CD1c-positive myeloid dendritic cell (primary cell): ENCODE measurements around the gene COL16A1.

Experiments used
- DNase-seq: peaks from one replicate; pipeline ENCODE4 v3.0.0-alpha.2; 2016; ENCODE audit errors: extremely low spot score

Gene COL16A1

GRCh38 chr1:31687601-31688000 lies 16.2 kb downstream of the COL16A1 start:
- DNase-seq: no peak

- DNase-seq: no peak
Measured at GRCh38 chr1:31685795-31686194, 18.0 kb downstream of the COL16A1 start.

GRCh38 chr1:31683997-31684396 lies 19.8 kb downstream of the COL16A1 start:
- DNase-seq: peak; percentile 24

GRCh38 chr1:31681415-31681814 lies 22.4 kb downstream of the COL16A1 start:
- no peak for DNase-seq

DNA sequence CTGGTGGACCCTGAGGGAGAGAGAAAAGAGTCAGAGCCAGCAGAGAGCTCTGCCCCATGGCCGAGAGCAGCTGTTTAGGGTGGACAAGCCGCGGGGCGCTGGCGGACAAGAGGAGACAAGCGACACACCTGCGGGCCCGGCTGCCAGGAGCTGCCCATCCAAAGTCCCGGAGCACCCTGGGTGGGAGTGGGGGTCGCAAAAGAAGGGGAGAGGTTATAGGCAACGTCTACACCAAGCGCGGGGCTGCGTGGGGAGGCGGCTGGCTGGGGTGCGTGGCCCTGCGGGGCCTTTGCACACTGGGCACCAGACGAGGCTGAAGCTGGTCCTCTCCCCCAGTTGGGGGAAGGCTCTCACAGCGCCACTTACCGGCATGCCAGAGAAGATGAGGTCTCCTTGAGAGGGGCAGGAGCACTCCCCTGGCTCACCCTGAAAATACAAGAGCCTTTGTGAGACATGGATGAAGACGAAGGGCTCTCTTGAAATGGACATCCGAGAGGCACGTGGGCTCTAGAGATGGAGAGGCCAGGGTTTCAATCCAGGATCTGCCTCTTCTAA lies 24.1 kb downstream of the COL16A1 start:
- DNase-seq: no peak

DNA sequence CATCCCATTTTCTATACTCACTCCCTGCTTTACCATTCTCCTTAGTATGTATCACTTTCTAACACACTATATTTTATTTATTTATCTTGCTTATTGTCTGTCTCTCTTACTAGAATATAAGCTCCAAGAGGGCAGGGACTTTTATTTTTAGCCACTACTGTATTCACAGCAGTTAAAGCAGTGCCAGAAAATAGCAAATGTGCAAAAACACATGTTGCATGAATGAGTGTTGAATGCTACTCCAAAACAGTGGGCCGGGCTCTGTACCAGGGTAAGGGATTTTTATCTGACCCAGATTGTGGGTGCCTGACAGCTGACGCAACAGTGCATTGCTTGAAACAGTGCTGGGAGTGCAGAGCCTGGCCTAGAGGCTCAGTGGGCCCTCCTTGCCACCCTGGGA lies 24.7 kb downstream of the COL16A1 start:
- DNase-seq: no peak

- no peak for DNase-seq
Measured at GRCh38 chr1:31678681-31679080, 25.1 kb downstream of the COL16A1 start.

DNA sequence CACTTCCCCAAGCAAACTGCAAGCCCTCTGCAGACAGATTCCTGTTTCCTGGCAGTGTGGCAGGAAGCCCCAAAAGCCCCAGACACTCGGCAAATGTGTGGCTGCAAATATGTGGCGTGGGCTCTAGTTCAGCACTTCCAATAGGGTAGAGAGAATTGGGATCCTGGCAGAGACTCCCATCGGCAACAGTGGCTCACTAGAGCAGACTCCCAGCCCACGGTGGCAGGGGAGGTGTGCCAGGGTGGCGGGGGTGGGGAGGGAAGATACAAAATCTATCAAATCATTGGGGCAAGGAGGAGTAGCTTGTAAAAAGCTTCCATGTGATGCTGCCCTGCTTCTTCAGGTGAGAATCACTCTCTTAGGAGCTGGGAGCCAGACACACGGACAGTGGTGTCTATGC lies 25.9 kb downstream of the COL16A1 start:
- DNase-seq: no peak

DNA sequence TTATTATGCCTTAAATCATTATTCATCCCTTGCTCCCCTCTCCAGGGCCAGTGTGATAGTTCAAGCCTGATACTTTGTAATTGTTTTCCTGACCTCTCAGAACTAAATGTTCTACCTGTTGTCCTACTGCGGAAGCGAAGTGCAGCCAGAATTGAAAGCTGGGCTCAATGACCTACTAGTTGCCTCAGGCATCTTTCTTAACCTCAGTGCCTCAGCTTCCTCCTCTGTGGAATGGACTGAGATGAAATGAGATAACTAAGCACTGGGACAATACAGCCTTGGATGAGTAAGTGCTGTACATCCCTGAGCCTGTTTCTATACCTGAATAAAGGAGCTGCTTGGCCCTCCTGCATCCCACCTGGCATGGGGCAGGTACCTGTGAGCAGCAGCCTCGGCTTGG lies 26.4 kb downstream of the COL16A1 start:
- no peak for DNase-seq

DNA sequence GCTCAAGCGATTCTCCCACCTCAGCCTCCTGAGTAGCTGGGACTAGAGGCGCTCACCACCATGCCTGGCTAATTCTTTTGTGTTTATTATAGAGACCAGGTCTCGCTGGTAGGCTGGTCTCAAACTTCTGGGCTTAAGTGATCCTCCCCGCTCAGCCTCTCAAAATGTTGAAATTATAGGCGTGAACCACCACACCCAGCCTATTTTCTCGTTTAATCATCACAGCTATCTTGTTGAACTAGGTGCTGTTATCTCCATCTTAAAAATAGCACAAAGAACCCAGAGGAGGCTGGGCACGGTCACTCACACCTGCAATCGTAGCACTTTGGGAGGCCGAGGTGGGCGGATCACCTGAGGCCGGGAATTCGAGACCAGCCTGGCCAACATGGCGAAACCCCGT lies 28.1 kb downstream of the COL16A1 start:
- no peak for DNase-seq

DNA sequence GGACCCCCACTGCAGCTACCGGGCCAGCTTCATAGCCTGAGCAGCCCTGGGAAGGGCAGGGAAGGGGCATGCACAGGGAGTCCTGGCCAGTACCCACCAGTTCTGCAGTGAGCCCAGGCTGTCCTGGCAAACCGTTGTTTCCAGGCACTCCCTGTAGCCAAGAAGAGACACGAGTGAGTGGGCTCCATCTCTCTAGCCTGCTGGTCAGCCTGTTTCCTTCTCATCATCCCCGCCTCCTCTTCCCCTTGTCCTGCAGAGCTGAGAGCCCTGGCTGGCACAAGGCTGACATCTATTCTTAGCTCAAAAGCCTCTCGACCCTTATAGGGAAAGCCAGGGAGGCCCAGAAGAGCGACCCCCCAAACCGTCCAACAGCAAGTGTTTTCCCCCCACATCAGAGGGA lies 28.7 kb downstream of the COL16A1 start:
- no peak for DNase-seq

DNA sequence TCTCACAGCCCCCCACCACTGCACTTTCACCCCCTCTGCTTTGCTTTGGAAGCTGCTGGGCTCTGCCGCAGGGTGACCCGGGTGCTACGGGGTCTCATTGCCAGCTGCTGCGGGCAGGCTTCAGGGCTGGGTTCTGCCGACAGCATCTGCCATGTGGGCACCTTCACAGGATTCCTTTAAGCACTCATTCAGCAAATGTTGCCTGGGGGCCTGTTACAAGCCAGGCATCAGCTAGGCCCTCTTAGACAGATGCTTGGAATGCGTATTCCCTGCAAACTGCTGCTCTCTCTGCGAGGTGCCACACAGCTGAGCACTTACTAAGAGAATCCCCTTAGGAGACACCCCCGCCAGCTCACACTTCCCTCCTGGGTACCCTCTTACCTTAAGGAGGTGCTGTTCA lies 29.2 kb downstream of the COL16A1 start:
- DNase-seq: no peak

DNA sequence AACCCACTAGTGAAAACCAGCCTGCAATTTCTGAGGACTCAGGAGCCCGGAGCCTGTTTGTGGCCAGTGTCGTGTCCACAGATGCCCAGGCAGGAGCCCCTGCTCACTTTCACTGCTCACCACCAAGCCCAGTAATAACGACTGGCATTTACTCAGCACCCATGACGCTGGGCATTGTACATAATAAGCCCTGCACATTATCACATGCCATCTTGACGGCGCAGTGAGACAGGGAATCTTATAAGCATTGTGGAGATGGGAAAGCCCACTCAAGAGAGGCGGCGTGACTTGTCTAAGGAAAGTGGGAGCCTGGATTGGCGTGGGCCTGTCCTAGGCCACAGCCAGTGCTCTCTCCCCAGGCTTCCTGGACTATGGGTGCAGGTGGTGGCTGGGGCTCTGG lies 30.4 kb downstream of the COL16A1 start:
- DNase-seq: no peak

- no peak for DNase-seq
Measured at GRCh38 chr1:31672986-31673385, 30.8 kb downstream of the COL16A1 start.

DNA sequence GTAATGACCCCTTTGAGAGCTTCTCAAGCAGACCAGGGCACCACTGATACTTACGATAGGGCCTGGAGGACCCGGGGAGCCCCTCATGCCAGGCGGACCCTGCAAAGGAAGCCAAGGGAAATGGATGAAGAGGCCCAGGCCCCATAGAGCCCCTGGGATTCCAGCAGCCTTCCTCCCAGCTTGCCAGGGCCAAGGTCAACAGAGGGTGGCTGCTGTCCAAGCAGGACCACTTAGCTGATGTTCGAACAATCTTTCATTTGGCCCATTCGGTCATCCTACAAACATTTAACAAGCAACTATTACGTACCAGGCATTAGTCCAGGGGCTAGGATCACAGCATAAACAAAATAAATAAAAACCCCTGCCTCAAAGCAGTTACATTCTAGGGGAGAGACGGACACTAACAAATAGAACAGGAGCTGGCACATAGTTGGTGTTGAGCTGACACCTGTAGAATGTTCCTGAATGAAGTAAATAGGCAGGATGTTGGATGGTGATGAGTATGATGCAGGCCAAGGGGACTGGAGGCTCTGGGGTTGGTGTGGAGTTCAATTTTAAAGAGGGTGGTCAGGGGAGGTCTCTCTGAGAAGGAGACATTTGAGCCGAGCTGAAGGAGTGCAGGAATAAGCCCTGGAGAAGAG lies 32.1 kb downstream of the COL16A1 start:
- DNase-seq: no peak

- DNase-seq: no peak
Measured at GRCh38 chr1:31671147-31671546, 32.7 kb downstream of the COL16A1 start.

- no peak for DNase-seq
Measured at GRCh38 chr1:31670593-31670964, 33.2 kb downstream of the COL16A1 start.

- DNase-seq: peak; percentile 34
Measured at GRCh38 chr1:31669786-31670592, 33.8 kb downstream of the COL16A1 start.

- DNase-seq: no peak
Measured at GRCh38 chr1:31669433-31669785, 34.4 kb downstream of the COL16A1 start.

DNA sequence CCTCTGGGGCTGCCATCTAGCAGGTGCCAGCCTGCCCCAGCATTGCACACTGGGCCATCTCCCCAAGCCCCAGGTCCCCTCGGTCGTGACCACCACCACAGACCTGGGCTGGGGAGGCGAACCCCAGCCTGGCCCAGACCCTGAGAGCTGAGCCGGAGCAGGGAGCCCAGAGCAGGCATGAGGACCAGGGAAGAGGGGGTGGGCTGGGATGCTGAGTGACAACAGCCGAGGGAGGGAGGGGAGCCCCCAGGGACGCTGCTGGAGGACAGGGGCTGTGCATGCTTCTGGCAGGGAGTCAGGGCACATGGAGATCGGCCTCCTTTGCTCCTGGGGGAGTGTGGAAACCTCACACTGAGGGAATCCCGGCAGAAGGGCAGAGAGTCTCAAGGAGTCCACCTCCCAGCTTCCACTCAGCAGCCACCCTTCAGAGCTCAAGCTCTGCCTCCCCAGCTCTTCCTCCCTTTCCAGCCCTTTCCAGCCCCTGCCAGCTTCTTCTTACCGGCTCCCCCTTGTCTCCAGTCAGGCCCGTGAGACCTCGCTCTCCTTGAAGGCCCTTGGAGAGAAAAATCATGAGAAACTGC lies 35.4 kb downstream of the COL16A1 start:
- DNase-seq: no peak

DNA sequence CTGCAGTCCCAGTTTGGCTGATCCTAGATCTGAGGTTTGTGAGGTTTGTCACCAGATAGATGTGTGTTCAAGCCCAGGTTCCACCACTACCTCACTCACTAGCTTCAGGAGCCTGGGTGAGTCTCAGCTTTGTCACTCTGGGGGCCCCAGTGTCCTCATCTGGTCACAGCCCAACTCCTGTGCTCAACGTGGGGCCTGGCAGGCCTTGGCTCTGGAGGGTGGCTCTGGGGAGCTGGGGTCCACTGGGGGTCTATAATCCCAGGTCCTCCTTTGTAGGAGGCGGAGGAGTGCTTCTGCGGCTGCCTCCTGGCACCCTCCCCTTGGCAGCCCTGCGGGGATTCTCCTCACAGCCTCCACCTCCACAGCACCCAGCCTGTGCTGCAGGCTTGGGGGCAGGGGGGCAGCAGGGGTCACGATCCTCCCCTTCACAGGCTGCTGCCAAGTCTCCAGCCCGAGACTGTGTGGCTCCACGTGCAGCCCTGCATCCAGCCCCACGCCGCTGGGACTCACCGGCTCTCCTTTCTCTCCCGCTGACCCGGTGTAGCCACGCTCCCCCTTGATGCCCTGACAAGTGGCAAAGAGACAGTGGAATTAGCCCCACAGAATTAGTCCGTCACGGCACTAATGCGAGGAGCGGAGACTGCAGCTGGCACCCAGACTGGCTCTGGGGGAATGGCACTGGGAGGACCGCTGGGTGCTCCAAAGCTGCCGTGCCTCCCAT lies 36.6 kb downstream of the COL16A1 start:
- DNase-seq: no peak

GRCh38 chr1:31666263-31666963 lies 37.4 kb downstream of the COL16A1 start:
- no peak for DNase-seq
